Liver (tissue), 9 donors: Measurements from ENCODE around the gene FAM161B. TPM values are rescaled to one million over a fixed set of nuclear protein-coding genes. Genes with fewer than 3 reads are reported as not detected.

Experiments used
- DNase-seq: peaks from one replicate; pipeline ENCODE4 v3.0.0-alpha.2; 2017; ENCODE audit warnings: low spot score
- H3K27ac ChIP-seq, 2 donors: one replicate each; pipeline ENCODE4 v1.7.0; 2013; ENCODE audit warnings: inconsistent platforms in 2 of 2, low read length in 2 of 2, control low read depth in 1 of 2, low read depth in 1 of 2, mild to moderate bottlenecking in 1 of 2
- H3K27me3 ChIP-seq, 4 donors: one replicate each; pipeline versions ENCODE4 v1.6.1 to v1.7.0; 2013; ENCODE audit warnings: low read length in 3 of 4, inconsistent platforms in 1 of 4, mild to moderate bottlenecking in 1 of 4, moderate library complexity in 1 of 4; ENCODE audit not compliant: control insufficient read depth in 4 of 4, insufficient read depth in 4 of 4
- H3K36me3 ChIP-seq, 4 donors: one replicate each; pipeline versions ENCODE4 v1.6.1 to v1.7.0; 2013; ENCODE audit warnings: low read length in 3 of 4, mild to moderate bottlenecking in 3 of 4, low read depth in 1 of 4, moderate library complexity in 1 of 4; ENCODE audit not compliant: control insufficient read depth in 4 of 4, insufficient read depth in 3 of 4
- H3K4me1 ChIP-seq, 4 donors: one replicate each; pipeline versions ENCODE4 v1.6.1 to v1.7.0; 2013; ENCODE audit warnings: low read length in 3 of 4, mild to moderate bottlenecking in 3 of 4, moderate library complexity in 1 of 4; ENCODE audit not compliant: control insufficient read depth in 4 of 4, insufficient read depth in 4 of 4
- H3K4me3 ChIP-seq, 3 donors: one replicate each; pipeline versions ENCODE4 v1.6.1 to v1.7.0; 2013; ENCODE audit warnings: low read length in 3 of 3, control low read depth in 1 of 3, low read depth in 1 of 3, mild to moderate bottlenecking in 1 of 3
- H3K9ac ChIP-seq, 2 donors: one replicate each; pipeline ENCODE4 v1.7.0; 2013; ENCODE audit warnings: low read length in 2 of 2, mild to moderate bottlenecking in 2 of 2, moderate library complexity in 2 of 2, control low read depth in 1 of 2, low read depth in 1 of 2
- H3K9me3 ChIP-seq, 4 donors: one replicate each; pipeline versions ENCODE4 v1.6.1 to v1.7.0; 2013; ENCODE audit warnings: low read length in 3 of 4; ENCODE audit not compliant: control insufficient read depth in 4 of 4
- ATF3 ChIP-seq: IDR thresholded peaks from 2 replicates; pipeline ENCODE4 v1.6.1; 2016; ENCODE audit warnings: antibody characterized with exemption
- CTCF ChIP-seq: fragments of 150-350 bp; IDR thresholded peaks from 2 replicates; pipeline ENCODE4 v1.5.1; 2017; ENCODE audit warnings: improper control_type of control experiment, low read depth, low read length; ENCODE audit not compliant: missing input control
- EGR1 ChIP-seq, 2 donors: IDR thresholded peaks; 2 replicates each; pipeline ENCODE4 v1.6.1; 2016 to 2018; ENCODE audit warnings: antibody characterized with exemption in 2 of 2, low read depth in 2 of 2
- GABPA ChIP-seq, 2 donors: IDR thresholded peaks in 1 of 2; conservative IDR thresholded peaks in 1 of 2; 2 replicates each; pipeline ENCODE4 v1.6.1; 2016; ENCODE audit warnings: antibody characterized with exemption in 2 of 2, mild to moderate bottlenecking in 1 of 2, moderate library complexity in 1 of 2
- JUND ChIP-seq, 2 donors: IDR thresholded peaks; 2 replicates each; pipeline ENCODE4 v1.6.1; 2016; ENCODE audit warnings: antibody characterized with exemption in 2 of 2
- NR2F2 ChIP-seq: IDR thresholded peaks from 2 replicates; pipeline ENCODE4 v1.6.1; 2016; ENCODE audit warnings: antibody characterized with exemption
- RAD21 ChIP-seq, 2 donors: IDR thresholded peaks; 2 replicates each; pipeline ENCODE4 v1.6.1; 2016; ENCODE audit warnings: antibody characterized with exemption in 2 of 2, mild to moderate bottlenecking in 2 of 2
- REST ChIP-seq: IDR thresholded peaks from 2 replicates; pipeline ENCODE4 v1.6.1; 2016; ENCODE audit warnings: antibody characterized with exemption, mild to moderate bottlenecking
- RXRA ChIP-seq, 2 donors: IDR thresholded peaks; 2 replicates each; pipeline ENCODE4 v1.6.1; 2017 to 2018; ENCODE audit warnings: antibody characterized with exemption in 2 of 2, mild to moderate bottlenecking in 1 of 2
- WGBS: extraction: QIAGEN DNeasy Blood & Tissue Kit; methylation state at CpG from one replicate; pipeline ENCODE4 v1.1.7; 2013; 5-methylcytosine and 5-hydroxymethylcytosine counted together
- polyA plus RNA-seq, 2 donors: library from polyadenylated mRNA; stranded (reverse) in 1 of 2; unstranded in 1 of 2; fragments of 200-250 nt in 1 of 2; fragments of >200 nt in 1 of 2; fragmentation: Nextera tagmentation in 1 of 2; extraction: Ambion mirVana in 1 of 2; gene quantifications; one replicate each; pipeline versions ENCODE4 v1.2.1 to v1.2.3, GENCODE V29; 2013 to 2015
- total RNA-seq, 2 donors: library from RNA; depleted of rRNA; stranded (reverse); fragments of >200 nt; gene quantifications; one replicate each; pipeline ENCODE4 v1.2.3, GENCODE V29; 2014
- donor health status: healthy.
- donor health status: healthy.
- donor health status: healthy.
- donor health status: healthy.
- donor health status: healthy.

Gene FAM161B
- total and polyA plus RNA-seq, 4 donors = 0.79 to 1.5 (median 1.2) TPM

- Histone ChIP-seq H3K9ac (no peak overlapping the region), H3K36me3 (peaks cover 4 to 41% (median 29%) of the 10 kb centered on the region in 4 donors)
- TF ChIP-seq EGR1 (IDR thresholded peaks at IDR 0.05; ENCODE audit: low read depth in 2 of 2) = no peak
- no peak for TF ChIP-seq RXRA (IDR thresholded peaks at IDR 0.05)
- TF ChIP-seq RAD21 (IDR thresholded peaks at IDR 0.05) = no peak
- no peak for TF ChIP-seq CTCF
- no peak for TF ChIP-seq REST
- TF ChIP-seq GABPA (IDR thresholded peaks at IDR 0.05 in 1 of 2, conservative IDR thresholded peaks at IDR 0.05 in 1 of 2) = no peak
- TF ChIP-seq NR2F2 = no peak
- TF ChIP-seq JUND (IDR thresholded peaks at IDR 0.05) = no peak
These were observed 3.8 kb upstream of the FAM161B start for GRCh38 chr14:73953731-73954130.

GRCh38 chr14:73945159-73945670 lies 4.7 kb downstream of the FAM161B start:
- Histone ChIP-seq H3K4me1 (peaks cover 2 to 13% (median 6%) of the 10 kb centered on the region in 4 donors), H3K9me3 (no peaks in the 10 kb centered on the region), H3K4me3 (no peak overlapping the region), H3K27me3 (no peaks in the 10 kb centered on the region), H3K27ac (no peak overlapping the region), H3K36me3 (peaks cover 0 to 16% (median 6%) of the 10 kb centered on the region in 4 donors), H3K9ac (no peak overlapping the region)
- DNase-seq = no peak
- TF ChIP-seq RAD21 (IDR thresholded peaks at IDR 0.05) = no peak
- TF ChIP-seq REST = no peak
- TF ChIP-seq RXRA (IDR thresholded peaks at IDR 0.05) = no peak
- no peak for TF ChIP-seq EGR1 (IDR thresholded peaks at IDR 0.05; ENCODE audit: low read depth in 2 of 2)
- no peak for TF ChIP-seq ATF3
- TF ChIP-seq NR2F2 = no peak
- 85% methylated on average over 4 of the region's 4 CpGs for WGBS

More at GRCh38 chr14:73953731-73954130, 3.8 kb upstream of the FAM161B start:
- Histone ChIP-seq H3K4me3 (no peak overlapping the region), H3K9me3 (no peaks in the 10 kb centered on the region), H3K27me3 (no peaks in the 10 kb centered on the region), H3K4me1 (peaks cover 5 to 17% (median 10%) of the 10 kb centered on the region in 4 donors), H3K27ac (no peak overlapping the region)
- WGBS = 97% methylated on average over 1 of the region's 1 CpG
- no peak for DNase-seq
